Activated naive CD8-positive, alpha-beta T cell treated with anti-CD3 and anti-CD28 coated beads, Interleukin-2, amount 50 U/mL, for 24 hours (primary cell): Measurements from ENCODE around the gene PSMB2.

ENCODE experiments used
- ATAC-seq: fragments of 150-1000 bp; cut with Tn5 transposase; one replicate; pipeline ENCODE4 v1.10.0; 2021
- DNase-seq: peaks from one replicate; pipeline ENCODE4 v3.0.0; 2021
- H3K27ac Mint-ChIP-seq: one replicate; pipeline ENCODE4 v1.8.0; 2021; ENCODE audit warnings: mild to moderate bottlenecking, mixed read lengths
- H3K27me3 Mint-ChIP-seq: one replicate; pipeline ENCODE4 v1.8.0; 2021; ENCODE audit warnings: mixed read lengths
- H3K36me3 Mint-ChIP-seq: one replicate; pipeline ENCODE4 v1.8.0; 2021; ENCODE audit warnings: low read depth, mixed read lengths
- H3K4me1 Mint-ChIP-seq: one replicate; pipeline ENCODE4 v1.8.0; 2021; ENCODE audit warnings: mixed read lengths
- H3K4me3 Mint-ChIP-seq: one replicate; pipeline ENCODE4 v1.8.0; 2021; ENCODE audit warnings: mild to moderate bottlenecking, moderate library complexity, mixed read lengths
- H3K9me3 Mint-ChIP-seq: one replicate; pipeline ENCODE4 v1.8.0; 2021; ENCODE audit warnings: mixed read lengths

The PSMB2 gene

GRCh38 chr1:35659589-35659988, 18.3 kb upstream of the PSMB2 start:
- Mint-ChIP-seq H3K9me3 (no peaks in the 10 kb centered on the region), H3K27me3 (peaks cover 3% of the 10 kb centered on the region), H3K4me3 (no peak overlapping the region), H3K4me1 (no peaks in the 10 kb centered on the region), H3K36me3 (no peaks in the 10 kb centered on the region), H3K27ac (no peak overlapping the region)
- DNase-seq (no peak), ATAC-seq (no peak)

GRCh38 chr1:35657851-35658250, 16.5 kb upstream of the PSMB2 start:
- ATAC-seq (no peak), DNase-seq (no peak)
- Mint-ChIP-seq H3K36me3 (no peaks in the 10 kb centered on the region), H3K9me3 (no peaks in the 10 kb centered on the region), H3K27me3 (no peaks in the 10 kb centered on the region), H3K27ac (no peak overlapping the region), H3K4me3 (no peak overlapping the region), H3K4me1 (no peaks in the 10 kb centered on the region)

GRCh38 chr1:35656863-35657232, 15.5 kb upstream of the PSMB2 start:
- Mint-ChIP-seq H3K27ac (no peak overlapping the region), H3K36me3 (no peaks in the 10 kb centered on the region), H3K4me1 (no peaks in the 10 kb centered on the region), H3K4me3 (no peak overlapping the region), H3K9me3 (no peaks in the 10 kb centered on the region), H3K27me3 (no peaks in the 10 kb centered on the region)
- ATAC-seq (no peak), DNase-seq (no peak)

GRCh38 chr1:35656148-35656862, 15.0 kb upstream of the PSMB2 start:
- Mint-ChIP-seq H3K4me1 (no peaks in the 10 kb centered on the region), H3K27ac (no peak overlapping the region), H3K4me3 (no peak overlapping the region), H3K9me3 (no peaks in the 10 kb centered on the region), H3K27me3 (no peaks in the 10 kb centered on the region), H3K36me3 (no peaks in the 10 kb centered on the region)
- DNase-seq (no peak), ATAC-seq (no peak)

GRCh38 chr1:35655196-35655595, 13.9 kb upstream of the PSMB2 start:
- Mint-ChIP-seq H3K36me3 (no peaks in the 10 kb centered on the region), H3K9me3 (no peaks in the 10 kb centered on the region), H3K4me3 (no peak overlapping the region), H3K27ac (no peak overlapping the region), H3K4me1 (no peaks in the 10 kb centered on the region), H3K27me3 (no peaks in the 10 kb centered on the region)
- DNase-seq (no peak), ATAC-seq (no peak)

- DNase-seq (no peak), ATAC-seq (no peak)
- Mint-ChIP-seq H3K27me3 (peaks cover 11% of the 10 kb centered on the region), H3K9me3 (no peaks in the 10 kb centered on the region), H3K4me3 (no peak overlapping the region), H3K27ac (no peak overlapping the region), H3K4me1 (no peaks in the 10 kb centered on the region), H3K36me3 (no peaks in the 10 kb centered on the region)
These were observed 9.1 kb upstream of the PSMB2 start for GRCh38 chr1:35650416-35650815.

- Mint-ChIP-seq H3K4me1 (peaks cover 10% of the 10 kb centered on the region), H3K27me3 (peaks cover 22% of the 10 kb centered on the region), H3K27ac (no peak overlapping the region), H3K36me3 (peaks cover 6% of the 10 kb centered on the region), H3K4me3 (no peak overlapping the region), H3K9me3 (no peaks in the 10 kb centered on the region)
- no peak for DNase-seq
- no peak for ATAC-seq
These were observed 4.7 kb upstream of the PSMB2 start for GRCh38 chr1:35646043-35646442.

GRCh38 chr1:35644204-35644603, 2.9 kb upstream of the PSMB2 start:
- H3K27me3 Mint-ChIP-seq = peaks cover 22% of the 10 kb centered on the region
- ATAC-seq (no peak), DNase-seq (no peak)
- no peak overlapping the region for H3K4me3 Mint-ChIP-seq
- H3K36me3 Mint-ChIP-seq = peaks cover 6% of the 10 kb centered on the region
- H3K27ac Mint-ChIP-seq = no peak overlapping the region
- no peaks in the 10 kb centered on the region for H3K9me3 Mint-ChIP-seq
- peaks cover 16% of the 10 kb centered on the region for H3K4me1 Mint-ChIP-seq

- ATAC-seq (no peak), DNase-seq (peak; percentile 27)
- H3K4me1 Mint-ChIP-seq = peaks cover 28% of the 10 kb centered on the region
- H3K4me3 Mint-ChIP-seq = peak overlapping the region; percentile 100
- H3K36me3 Mint-ChIP-seq = peaks cover 7% of the 10 kb centered on the region
- peaks cover 22% of the 10 kb centered on the region for H3K27me3 Mint-ChIP-seq
- peak overlapping the region; percentile 100 for H3K27ac Mint-ChIP-seq
- no peaks in the 10 kb centered on the region for H3K9me3 Mint-ChIP-seq
These were observed 1.2 kb upstream of the PSMB2 start for GRCh38 chr1:35642471-35642955.

GRCh38 chr1:35640380-35641232, 720 bp downstream of the PSMB2 start:
- ATAC-seq = no peak
- Mint-ChIP-seq H3K36me3 (peaks cover 14% of the 10 kb centered on the region), H3K4me3 (peak overlapping the region; percentile 100), H3K27ac (peak overlapping the region; percentile 100), H3K9me3 (no peaks in the 10 kb centered on the region), H3K27me3 (peaks cover 13% of the 10 kb centered on the region), H3K4me1 (peaks cover 38% of the 10 kb centered on the region)
- DNase-seq = no peak

- Mint-ChIP-seq H3K4me3 (peak overlapping the region; percentile 79), H3K27me3 (no peaks in the 10 kb centered on the region), H3K36me3 (peaks cover 26% of the 10 kb centered on the region), H3K4me1 (peaks cover 38% of the 10 kb centered on the region), H3K9me3 (no peaks in the 10 kb centered on the region), H3K27ac (peak overlapping the region; percentile 87)
- ATAC-seq = no peak
- no peak for DNase-seq
These were observed 3.9 kb downstream of the PSMB2 start for GRCh38 chr1:35637401-35637809.

GRCh38 chr1:35633547-35633946, 7.8 kb downstream of the PSMB2 start:
- Mint-ChIP-seq H3K4me1 (peaks cover 21% of the 10 kb centered on the region), H3K4me3 (no peak overlapping the region), H3K27me3 (no peaks in the 10 kb centered on the region), H3K36me3 (peaks cover 42% of the 10 kb centered on the region), H3K9me3 (no peaks in the 10 kb centered on the region), H3K27ac (no peak overlapping the region)
- no peak for DNase-seq
- ATAC-seq = no peak

- Mint-ChIP-seq H3K9me3 (no peaks in the 10 kb centered on the region), H3K4me3 (no peak overlapping the region), H3K36me3 (peaks cover 55% of the 10 kb centered on the region), H3K27me3 (no peaks in the 10 kb centered on the region), H3K27ac (no peak overlapping the region), H3K4me1 (peaks cover 10% of the 10 kb centered on the region)
- ATAC-seq = no peak
- no peak for DNase-seq
These were observed 9.9 kb downstream of the PSMB2 start for GRCh38 chr1:35631396-35631795.

- no peaks in the 10 kb centered on the region for H3K9me3 Mint-ChIP-seq
- no peak overlapping the region for H3K27ac Mint-ChIP-seq
- DNase-seq = no peak
- H3K36me3 Mint-ChIP-seq = peaks cover 50% of the 10 kb centered on the region
- H3K4me3 Mint-ChIP-seq = no peak overlapping the region
- peaks cover 6% of the 10 kb centered on the region for H3K4me1 Mint-ChIP-seq
- no peaks in the 10 kb centered on the region for H3K27me3 Mint-ChIP-seq
- ATAC-seq = no peak
These were observed 12.3 kb downstream of the PSMB2 start for GRCh38 chr1:35629051-35629450.

- Mint-ChIP-seq H3K4me1 (peaks cover 4% of the 10 kb centered on the region), H3K27me3 (no peaks in the 10 kb centered on the region), H3K36me3 (peaks cover 37% of the 10 kb centered on the region), H3K9me3 (no peaks in the 10 kb centered on the region), H3K4me3 (no peak overlapping the region), H3K27ac (no peak overlapping the region)
- no peak for ATAC-seq
- no peak for DNase-seq
These were observed 17.5 kb downstream of the PSMB2 start for GRCh38 chr1:35623832-35624231.
